ENCODE results near the gene PIK3IP1. TPM values are rescaled to one million over a fixed set of nuclear protein-coding genes. Genes with fewer than 3 reads are reported as not detected.
A peak's percentile ranks its signal among the peaks of the same experiment; 100 is the strongest.
"Not testable (repeated sequence)": the region's sequence is repeated elsewhere in the genome, so short reads cannot be mapped to it uniquely, and the experiment has no call there.

PIK3IP1 gene
- 9.4 and 10.6 TPM in 2 replicates for polyA plus RNA-seq (2014; cell fraction: cytosol; rRNA removed)
- polyA plus RNA-seq (2014; cell fraction: nucleus; rRNA removed) = 10.7 and 12.1 TPM in 2 replicates

- DNase-seq (ENCODE audit: low spot score) = peak; percentile 88
Measured at GRCh38 chr22:31292236-31292989, at the start of gene PIK3IP1. Gene PIK3IP1 (minus strand): TSS chr22:31292488. CDS start chr22:31292344, 144 bp downstream.

- no peak for DNase-seq (ENCODE audit: low spot score)
Measured at GRCh38 chr22:31341386-31342088, 49.2 kb upstream of the PIK3IP1 start.

- no peak for DNase-seq (ENCODE audit: low spot score)
Measured at GRCh38 chr22:31340765-31341247, 48.5 kb upstream of the PIK3IP1 start.

- DNase-seq (ENCODE audit: low spot score) = no peak
Measured at GRCh38 chr22:31340360-31340759, 48.1 kb upstream of the PIK3IP1 start.

GRCh38 chr22:31339148-31339832 lies 47.0 kb upstream of the PIK3IP1 start:
- no peak for DNase-seq (ENCODE audit: low spot score)

GRCh38 chr22:31337178-31337577 lies 44.9 kb upstream of the PIK3IP1 start:
- DNase-seq (ENCODE audit: low spot score) = no peak

- DNase-seq (ENCODE audit: low spot score) = no peak
Measured at GRCh38 chr22:31334329-31334728, 42.0 kb upstream of the PIK3IP1 start.

- DNase-seq (ENCODE audit: low spot score) = no peak
Measured at GRCh38 chr22:31333641-31334040, 41.4 kb upstream of the PIK3IP1 start.

GRCh38 chr22:31332886-31333285 lies 40.6 kb upstream of the PIK3IP1 start:
- no peak for DNase-seq (ENCODE audit: low spot score)

- no peak for DNase-seq (ENCODE audit: low spot score)
Measured at GRCh38 chr22:31332010-31332409, 39.7 kb upstream of the PIK3IP1 start.

- no peak for DNase-seq (ENCODE audit: low spot score)
Measured at GRCh38 chr22:31329453-31330215, 37.3 kb upstream of the PIK3IP1 start.

- DNase-seq (ENCODE audit: low spot score) = no peak
Measured at GRCh38 chr22:31329029-31329428, 36.7 kb upstream of the PIK3IP1 start.

- no peak for DNase-seq (ENCODE audit: low spot score)
Measured at GRCh38 chr22:31328544-31328960, 36.3 kb upstream of the PIK3IP1 start.

GRCh38 chr22:31327806-31328543 lies 35.7 kb upstream of the PIK3IP1 start:
- no peak for DNase-seq (ENCODE audit: low spot score)

GRCh38 chr22:31326877-31327276 lies 34.6 kb upstream of the PIK3IP1 start:
- no peak for DNase-seq (ENCODE audit: low spot score)

GRCh38 chr22:31323578-31324550 lies 31.6 kb upstream of the PIK3IP1 start:
- no peak for DNase-seq (ENCODE audit: low spot score)

GRCh38 chr22:31321421-31321820 lies 29.1 kb upstream of the PIK3IP1 start:
- no peak for DNase-seq (ENCODE audit: low spot score)

- DNase-seq (ENCODE audit: low spot score) = not testable (repeated sequence)
Measured at GRCh38 chr22:31314220-31314619, 21.9 kb upstream of the PIK3IP1 start.

Data from SK-N-DZ (cell line).